Astrocyte (in vitro differentiated cells and primary cell): ENCODE results near the gene TTC33. TPM values are rescaled to one million over a fixed set of nuclear protein-coding genes. Genes with fewer than 3 reads are reported as not detected.
A peak's percentile ranks its signal among the peaks of the same experiment; 100 is the strongest.

Experiments used
- DNase-seq: peaks from one replicate; pipeline ENCODE4 v3.0.0-alpha.2; 2010; ENCODE audit warnings: low read depth
- FAIRE-seq: peaks from 2 replicates; lab custom pipeline; 2011; peaks lifted over from hg19 to GRCh38; lab: Jason Lieb, UNC
- H2AFZ ChIP-seq: 2 replicates; pipeline ENCODE4 v1.6.0; 2012; ENCODE audit warnings: low read depth, low read length, inconsistent platforms
- H3K27ac ChIP-seq: 2 replicates; pipeline ENCODE4 v1.5.1; 2011; ENCODE audit warnings: low read depth, low read length, inconsistent platforms
- H3K27me3 ChIP-seq: 2 replicates; pipeline ENCODE4 v1.6.0; 2011; ENCODE audit warnings: low read length, inconsistent platforms; ENCODE audit not compliant: insufficient read depth
- H3K36me3 ChIP-seq: 2 replicates; pipeline ENCODE4 v1.5.1; 2011; ENCODE audit warnings: low read length, inconsistent platforms; ENCODE audit not compliant: insufficient read depth
- H3K4me1 ChIP-seq: 2 replicates; pipeline ENCODE4 v1.5.1; 2011; ENCODE audit warnings: low read length, inconsistent platforms; ENCODE audit not compliant: insufficient read depth
- H3K4me2 ChIP-seq: 2 replicates; pipeline ENCODE4 v1.6.0; 2012; ENCODE audit warnings: low read length, inconsistent platforms
- H3K4me3 ChIP-seq: 2 replicates; pipeline ENCODE4 v1.5.1; 2011; ENCODE audit warnings: low read depth, mild to moderate bottlenecking, low read length, inconsistent platforms; ENCODE audit not compliant: insufficient read depth
- H3K79me2 ChIP-seq: 2 replicates; pipeline ENCODE4 v1.6.0; 2012; ENCODE audit warnings: mild to moderate bottlenecking, low read length, inconsistent platforms; ENCODE audit not compliant: insufficient read depth
- H3K9ac ChIP-seq: 2 replicates; pipeline ENCODE4 v1.6.0; 2012; ENCODE audit warnings: mild to moderate bottlenecking, low read length, inconsistent platforms
- H3K9me3 ChIP-seq: 2 replicates; pipeline ENCODE4 v1.5.1; 2012; ENCODE audit warnings: low read depth, mild to moderate bottlenecking, low read length, inconsistent platforms; ENCODE audit not compliant: insufficient read depth
- H4K20me1 ChIP-seq: 2 replicates; pipeline ENCODE4 v1.6.0; 2012; ENCODE audit warnings: low read length, inconsistent platforms; ENCODE audit not compliant: insufficient read depth
- H3K27ac Mint-ChIP-seq: one replicate; pipeline ENCODE4 v1.8.0; 2021; ENCODE audit warnings: mild to moderate bottlenecking, mixed read lengths; ENCODE audit not compliant: unreplicated experiment
- H3K27me3 Mint-ChIP-seq: one replicate; pipeline ENCODE4 v1.8.0; 2021; ENCODE audit warnings: low read depth, mixed read lengths; ENCODE audit not compliant: unreplicated experiment
- H3K36me3 Mint-ChIP-seq: one replicate; pipeline ENCODE4 v1.8.0; 2021; ENCODE audit warnings: low read depth, mixed read lengths; ENCODE audit not compliant: unreplicated experiment
- H3K4me1 Mint-ChIP-seq: one replicate; pipeline ENCODE4 v1.8.0; 2021; ENCODE audit warnings: low read depth, mixed read lengths; ENCODE audit not compliant: unreplicated experiment
- H3K4me3 Mint-ChIP-seq: one replicate; pipeline ENCODE4 v1.8.0; 2021; ENCODE audit warnings: mild to moderate bottlenecking, moderate library complexity, mixed read lengths; ENCODE audit not compliant: unreplicated experiment
- H3K9me3 Mint-ChIP-seq: one replicate; pipeline ENCODE4 v1.8.0; 2021; ENCODE audit warnings: mild to moderate bottlenecking, mixed read lengths; ENCODE audit not compliant: unreplicated experiment
- CTCF ChIP-seq: IDR thresholded peaks from 2 replicates; pipeline ENCODE4 v1.5.1; 2011; ENCODE audit warnings: low read depth, mild to moderate bottlenecking, inconsistent platforms, low read length, moderate library complexity; ENCODE audit not compliant: insufficient read depth
- EZH2 ChIP-seq: IDR thresholded peaks from 2 replicates; pipeline ENCODE4 v1.6.1; 2012; ENCODE audit warnings: mild to moderate bottlenecking, low read length, inconsistent platforms; ENCODE audit not compliant: insufficient read depth
- total RNA-seq: library from RNA; stranded (reverse); gene quantifications from 2 replicates; pipeline ENCODE4 v1.2.1, GENCODE V29; 2021

TTC33 gene
- total RNA-seq, 1 donor from 2014 or later, result 13.3 TPM

GRCh38 chr5:40628407-40628806, 127.4 kb downstream of the TTC33 start:
- no peak overlapping the region for H3K27ac ChIP-seq
- no peak for FAIRE-seq
- no peaks in the 10 kb centered on the region for H3K4me1 ChIP-seq
- no peaks in the 10 kb centered on the region for H3K79me2 ChIP-seq
- H3K27ac Mint-ChIP-seq, result no peak overlapping the region
- H3K36me3 ChIP-seq, result no peaks in the 10 kb centered on the region
- H3K4me2 ChIP-seq, result no peak overlapping the region
- no peak overlapping the region for H3K4me3 Mint-ChIP-seq
- no peak overlapping the region for H2AFZ ChIP-seq
- peaks cover 3% of the 10 kb centered on the region for H3K27me3 Mint-ChIP-seq
- no peak overlapping the region for H3K4me3 ChIP-seq
- no peaks in the 10 kb centered on the region for H4K20me1 ChIP-seq
- H3K9ac ChIP-seq, result no peak overlapping the region
- no peaks in the 10 kb centered on the region for H3K4me1 Mint-ChIP-seq
- H3K9me3 ChIP-seq, result no peaks in the 10 kb centered on the region
- H3K27me3 ChIP-seq, result no peaks in the 10 kb centered on the region
- TF ChIP-seq EZH2 (no peak), CTCF (no peak)
- DNase-seq, result no peak
- H3K9me3 Mint-ChIP-seq, result peaks cover 3% of the 10 kb centered on the region
- no peaks in the 10 kb centered on the region for H3K36me3 Mint-ChIP-seq

- Mint-ChIP-seq H3K27ac (peak overlapping the region; percentile 7), H3K27me3 (peaks cover 3% of the 10 kb centered on the region)
Observed at GRCh38 chr5:40627706-40628105, 128.1 kb downstream of the TTC33 start.

More at GRCh38 chr5:40627706-40628105, 128.1 kb downstream of the TTC33 start:
- Mint-ChIP-seq H3K4me1 (no peaks in the 10 kb centered on the region), H3K4me3 (no peak overlapping the region), H3K36me3 (no peaks in the 10 kb centered on the region), H3K9me3 (peaks cover 3% of the 10 kb centered on the region)
- H4K20me1 ChIP-seq, result no peaks in the 10 kb centered on the region
- no peak overlapping the region for H3K4me2 ChIP-seq
- no peak overlapping the region for H3K27ac ChIP-seq
- peak; percentile 10 for DNase-seq
- H3K36me3 ChIP-seq, result no peaks in the 10 kb centered on the region
- TF ChIP-seq EZH2, result no peak
- TF ChIP-seq CTCF, result no peak
- H3K9ac ChIP-seq, result no peak overlapping the region
- no peak overlapping the region for H3K4me3 ChIP-seq
- no peak overlapping the region for H2AFZ ChIP-seq
- no peak for FAIRE-seq
- no peaks in the 10 kb centered on the region for H3K79me2 ChIP-seq
- no peaks in the 10 kb centered on the region for H3K9me3 ChIP-seq
- no peaks in the 10 kb centered on the region for H3K27me3 ChIP-seq
- H3K4me1 ChIP-seq, result no peaks in the 10 kb centered on the region
